A549 (cell line): ENCODE data around the gene NSD1. TPM values are rescaled to one million over a fixed set of nuclear protein-coding genes. Genes with fewer than 3 reads are reported as not detected.
"Not testable (repeated sequence)": the region's sequence is repeated elsewhere in the genome, so short reads cannot be mapped to it uniquely, and the experiment has no call there.

Experiments used
- ATAC-seq, 2 experiments: fragments of 200-7000 bp in 1 of 2; fragments of >200 bp in 1 of 2; cut with Nextera tagmentation in 1 of 2; cut with Tn5 transposase in 1 of 2; 3 replicates each; pipeline versions ENCODE4 v1.8.0 to v1.9.1; 2018 to 2020; ENCODE audit warnings: mild to moderate bottlenecking in 1 of 2, moderate library complexity in 1 of 2
- CTCF ChIA-PET: fragments of 300-600 bp; sonication (Branson Sonifier 250); formaldehyde crosslinking; extraction: SDS; loops from one replicate; lab custom pipeline; 2021; ENCODE audit warnings: antibody characterized with exemption, inconsistent platforms; lab: Yijun Ruan, JAX
- POLR2A ChIA-PET: fragments of 350-600 bp; formaldehyde crosslinking; extraction: SDS; loops from one replicate; lab custom pipeline; 2021; ENCODE audit warnings: antibody characterized with exemption, inconsistent platforms; lab: Yijun Ruan, JAX
- DNase-seq, 2 experiments: peaks; one replicate each; pipeline versions ENCODE4 v3.0.0 to v3.0.0-alpha.2; 2011 to 2016; ENCODE audit warnings: low read depth in 1 of 2, low spot score in 1 of 2
- FAIRE-seq: peaks from 2 replicates; lab custom pipeline; 2011; peaks lifted over from hg19 to GRCh38; lab: Jason Lieb, UNC
- H3K27ac ChIP-seq, 2 experiments: fragments of >200 bp; sonication (Bioruptor Twin); formaldehyde crosslinking; 3 replicates each; pipeline ENCODE4 v1.5.1; 2016 to 2017
- H3K4me1 ChIP-seq: fragments of >200 bp; sonication (Bioruptor Twin); formaldehyde crosslinking; 3 replicates; pipeline ENCODE4 v1.6.1; 2016
- H3K4me2 ChIP-seq: fragments of >200 bp; sonication (Bioruptor Twin); formaldehyde crosslinking; 3 replicates; pipeline ENCODE4 v1.6.1; 2016
- H3K4me3 ChIP-seq: fragments of >200 bp; sonication (Bioruptor Twin); formaldehyde crosslinking; 3 replicates; pipeline ENCODE4 v1.5.1; 2016
- H3K9me3 ChIP-seq: fragments of >200 bp; sonication (Bioruptor Twin); formaldehyde crosslinking; 3 replicates; pipeline ENCODE4 v1.6.1; 2016
- ATOH8 ChIP-seq: fragments of 250-450 bp; sonication (Bioruptor Pico); IDR thresholded peaks from 2 replicates; pipeline ENCODE4 v1.5.0; 2020; ENCODE audit warnings: low read depth, mild to moderate bottlenecking, moderate library complexity
- BHLHE40 ChIP-seq: IDR thresholded peaks from 2 replicates; pipeline ENCODE4 v1.6.1; 2012; ENCODE audit warnings: low read depth, low read length, inconsistent platforms
- CHD2 ChIP-seq: fragments of 150-350 bp; IDR thresholded peaks from 2 replicates; pipeline ENCODE4 v1.6.1; 2014; ENCODE audit warnings: low read length; ENCODE audit not compliant: partially characterized antibody
- CTCF ChIP-seq: fragments of >200 bp; sonication (Bioruptor Twin); formaldehyde crosslinking; IDR thresholded peaks from 3 replicates; pipeline ENCODE4 v1.5.1; 2016
- ELK1 ChIP-seq: fragments of 150-350 bp; IDR thresholded peaks from 2 replicates; pipeline ENCODE4 v1.6.1; 2014; ENCODE audit warnings: low read depth, mild to moderate bottlenecking, low read length
- HEYL ChIP-seq: fragments of 250-450 bp; sonication (Bioruptor Pico); IDR thresholded peaks from 2 replicates; pipeline ENCODE4 v1.8.0; 2021; ENCODE audit warnings: mild to moderate bottlenecking, moderate library complexity
- HOXA7 ChIP-seq: fragments of 250-450 bp; sonication (Bioruptor Pico); IDR thresholded peaks from 2 replicates; pipeline ENCODE4 v1.5.0; 2020; ENCODE audit warnings: mild to moderate bottlenecking, moderate library complexity
- KDM1A ChIP-seq: fragments of 200-600 bp; sonication (generic); IDR thresholded peaks from 2 replicates; pipeline ENCODE4 v1.6.1; 2016; ENCODE audit warnings: low read depth, mild to moderate bottlenecking
- MYC ChIP-seq: IDR thresholded peaks from 2 replicates; pipeline ENCODE4 v1.6.1; 2012; ENCODE audit warnings: mild to moderate bottlenecking, inconsistent platforms, low read length, improper control_type of control experiment, borderline replicate concordance
- PHF8 ChIP-seq: fragments of 200-600 bp; sonication (generic); IDR thresholded peaks from 2 replicates; pipeline ENCODE4 v1.6.1; 2016; ENCODE audit warnings: low read depth, mild to moderate bottlenecking, antibody characterized with exemption, moderate library complexity, borderline replicate concordance
- POLR2A ChIP-seq: IDR thresholded peaks from 2 replicates; pipeline ENCODE4 v1.6.1; 2012; ENCODE audit warnings: mild to moderate bottlenecking, low read length
- RCOR1 ChIP-seq: fragments of 150-350 bp; IDR thresholded peaks from 2 replicates; pipeline ENCODE4 v1.6.1; 2014; ENCODE audit warnings: antibody characterized with exemption, low read length, low read depth
- TFCP2L1 ChIP-seq: fragments of 250-450 bp; sonication (Bioruptor Pico); IDR thresholded peaks from 2 replicates; pipeline ENCODE4 v1.5.0; 2021; ENCODE audit warnings: mild to moderate bottlenecking
- TP53 ChIP-seq: fragments of 250-450 bp; sonication (Bioruptor Pico); IDR thresholded peaks from 2 replicates; pipeline ENCODE4 v1.5.0; 2021; ENCODE audit warnings: mild to moderate bottlenecking, moderate library complexity
- WGBS: methylation state at CpG from one replicate; pipeline ENCODE4 v1.1.6; 2017; ENCODE audit errors: missing lambda C conversion rate; 5-methylcytosine and 5-hydroxymethylcytosine counted together
- polyA plus RNA-seq, 4 experiments: library from polyadenylated mRNA; depleted of rRNA in 3 of 4; stranded (reverse); fragments of >200 nt; fragmentation: RNase III in 1 of 4; extraction: RNeasy Plus Mini Kit Qiagen cat#74134 plus additional on column Dnase treatment in 1 of 4; gene quantifications; 2 replicates in 3 of 4; 3 replicates in 1 of 4; pipeline ENCODE4 v1.2.3, GENCODE V29; 2011 to 2017
- TF ChIP-seq, protein P1 (sequence below): IDR thresholded peaks from 2 replicates; pipeline ENCODE4 v1.6.1; 2012
- TF ChIP-seq, protein P2 (sequence below): fragments of >200 bp; sonication (Bioruptor Twin); formaldehyde crosslinking; IDR thresholded peaks from 3 replicates; pipeline ENCODE4 v1.6.1; 2016
- TF ChIP-seq, protein P3 (sequence below): fragments of >200 bp; sonication (Bioruptor Twin); formaldehyde crosslinking; IDR thresholded peaks from 2 replicates; pipeline ENCODE4 v1.6.1; 2016

Gene NSD1
- polyA plus RNA-seq, 2 of the 4 experiments (the other 2 are of a cell fraction) = 16.3 to 38.2 TPM

- POLR2A ChIA-PET = no interaction called here
- TF ChIP-seq, protein P1, sequence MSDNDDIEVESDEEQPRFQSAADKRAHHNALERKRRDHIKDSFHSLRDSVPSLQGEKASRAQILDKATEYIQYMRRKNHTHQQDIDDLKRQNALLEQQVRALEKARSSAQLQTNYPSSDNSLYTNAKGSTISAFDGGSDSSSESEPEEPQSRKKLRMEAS = no peak
- TF ChIP-seq KDM1A (no peak), CHD2 (no peak), MYC (no peak), ELK1 (no peak), PHF8 (no peak), POLR2A (no peak), CTCF (no peak)
- TF ChIP-seq, protein P2, sequence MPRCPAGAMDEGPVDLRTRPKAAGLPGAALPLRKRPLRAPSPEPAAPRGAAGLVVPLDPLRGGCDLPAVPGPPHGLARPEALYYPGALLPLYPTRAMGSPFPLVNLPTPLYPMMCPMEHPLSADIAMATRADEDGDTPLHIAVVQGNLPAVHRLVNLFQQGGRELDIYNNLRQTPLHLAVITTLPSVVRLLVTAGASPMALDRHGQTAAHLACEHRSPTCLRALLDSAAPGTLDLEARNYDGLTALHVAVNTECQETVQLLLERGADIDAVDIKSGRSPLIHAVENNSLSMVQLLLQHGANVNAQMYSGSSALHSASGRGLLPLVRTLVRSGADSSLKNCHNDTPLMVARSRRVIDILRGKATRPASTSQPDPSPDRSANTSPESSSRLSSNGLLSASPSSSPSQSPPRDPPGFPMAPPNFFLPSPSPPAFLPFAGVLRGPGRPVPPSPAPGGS = no peak
- peak in 1 of 2 experiments; percentile 54; a peak in 3 of 6 replicates for ATAC-seq
Observed at GRCh38 chr5:177176175-177176711, 42.7 kb downstream of the NSD1 start.

GRCh38 chr5:177177847-177178437 is 44.4 kb downstream of the NSD1 start:
- H3K4me2 ChIP-seq, POLR2A ChIA-PET, CTCF ChIA-PET, DNase-seq, H3K4me3 ChIP-seq, H3K27ac ChIP-seq, ATAC-seq, H3K4me1 ChIP-seq, H3K9me3 ChIP-seq, FAIRE-seq: not testable (repeated sequence)
- 94% methylated on average over 9 of the region's 9 CpGs for WGBS

More at GRCh38 chr5:177176175-177176711, 42.7 kb downstream of the NSD1 start:
- Histone ChIP-seq H3K4me2 (no peak overlapping the region), H3K4me1 (no peaks in the 10 kb centered on the region), H3K27ac (no peak overlapping the region), H3K9me3 (no peaks in the 10 kb centered on the region), H3K4me3 (no peak overlapping the region)
- CTCF ChIA-PET = interaction anchor here (0.6 to 1.2 kb wide), 3 partner anchors 37 to 104 kb away, joined by 3 to 4 read pairs (median 3); no protein-coding TSS in a partner anchor
- DNase-seq = no peak
- no peak for FAIRE-seq
- WGBS = 84% methylated on average over 8 of the region's 8 CpGs

DNA sequence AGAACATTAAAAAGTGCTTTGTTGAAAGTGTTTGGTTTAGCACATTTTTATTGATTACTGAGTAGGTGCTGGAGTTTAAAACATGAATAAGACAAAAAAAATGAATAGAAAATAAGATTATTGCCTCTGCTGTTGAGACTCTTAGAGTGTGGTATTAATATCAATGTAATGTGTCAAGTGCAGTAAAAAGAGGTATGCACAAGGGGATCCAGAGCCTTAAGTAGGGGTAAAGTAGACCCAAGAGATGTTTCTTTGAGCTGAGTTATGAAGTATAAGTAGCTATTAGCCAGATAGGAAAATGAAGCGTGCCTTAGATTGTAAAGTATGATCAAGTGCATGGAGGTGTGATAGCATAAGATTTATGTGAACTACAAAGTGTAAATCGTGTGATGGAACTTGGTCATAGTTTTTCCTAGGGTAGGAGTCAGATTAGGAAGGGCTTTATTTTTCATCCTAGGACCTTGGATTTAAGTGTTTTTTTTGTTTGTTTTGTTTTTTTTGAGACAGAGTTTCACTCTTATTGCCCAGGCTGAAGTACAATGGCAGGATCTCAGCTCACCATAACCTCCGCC is 45.2 kb downstream of the NSD1 start:
- Histone ChIP-seq H3K27ac (no peak overlapping the region), H3K4me2 (no peak overlapping the region), H3K4me3 (no peak overlapping the region), H3K4me1 (peaks cover 9% of the 10 kb centered on the region; the same call in 2 of the 3 replicates), H3K9me3 (no peaks in the 10 kb centered on the region)
- ChIA-PET POLR2A (no interaction called here), CTCF (interaction anchor here (1.4 kb wide), 1 partner anchor 66 kb away, joined by 5 read pairs; no protein-coding TSS in a partner anchor)
- ATAC-seq (no peak), DNase-seq (no peak), FAIRE-seq (no peak)
- no peak for TF ChIP-seq RCOR1
- no peak for TF ChIP-seq HEYL (CRISPR knock-in tag)
- no peak for TF ChIP-seq TP53 (CRISPR knock-in tag)
- no peak for TF ChIP-seq POLR2A
- no peak for TF ChIP-seq BHLHE40
- TF ChIP-seq ATOH8 (CRISPR knock-in tag) = no peak
- TF ChIP-seq TFCP2L1 (CRISPR knock-in tag) = no peak
- TF ChIP-seq, protein P3, sequence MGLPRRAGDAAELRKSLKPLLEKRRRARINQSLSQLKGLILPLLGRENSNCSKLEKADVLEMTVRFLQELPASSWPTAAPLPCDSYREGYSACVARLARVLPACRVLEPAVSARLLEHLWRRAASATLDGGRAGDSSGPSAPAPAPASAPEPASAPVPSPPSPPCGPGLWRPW = no peak
- TF ChIP-seq CHD2 = no peak
- TF ChIP-seq HOXA7 (CRISPR knock-in tag) = no peak
- TF ChIP-seq PHF8 = no peak
- 93% methylated on average over 3 of the region's 3 CpGs for WGBS
